Measurements from ENCODE around the gene CCDC146.

Gene CCDC146

GRCh38 chr7:77258014-77258413 lies 135.6 kb downstream of the CCDC146 start:
- TF ChIP-seq TAF1 (IDR thresholded peaks at IDR 0.05; ENCODE audit: borderline replicate concordance, insufficient read depth, low read length) (no peak), POLR2AphosphoS5 (IDR thresholded peaks at IDR 0.05; ENCODE audit: low read depth, low read length) (no peak), REST (IDR thresholded peaks at IDR 0.05; ENCODE audit: insufficient read depth in 1 of 2, low read depth in 2 of 2, low read length in 2 of 2) (no peak), FOXP2 (optimal IDR thresholded peaks at IDR 0.05; ENCODE audit: borderline replicate concordance, extremely low read depth, extremely low read length, insufficient read depth) (no peak), SIN3A (IDR thresholded peaks at IDR 0.05; ENCODE audit: borderline replicate concordance, insufficient read depth, low read length) (no peak)

GRCh38 chr7:77258593-77258992 lies 136.2 kb downstream of the CCDC146 start:
- no peak for TF ChIP-seq POLR2AphosphoS5 (IDR thresholded peaks at IDR 0.05; ENCODE audit: low read depth, low read length)
- TF ChIP-seq REST (IDR thresholded peaks at IDR 0.05; ENCODE audit: insufficient read depth in 1 of 2, low read depth in 2 of 2, low read length in 2 of 2) = no peak
- no peak for TF ChIP-seq TAF1 (IDR thresholded peaks at IDR 0.05; ENCODE audit: borderline replicate concordance, insufficient read depth, low read length)
- no peak for TF ChIP-seq SIN3A (IDR thresholded peaks at IDR 0.05; ENCODE audit: borderline replicate concordance, insufficient read depth, low read length)
- no peak for TF ChIP-seq FOXP2 (optimal IDR thresholded peaks at IDR 0.05; ENCODE audit: borderline replicate concordance, extremely low read depth, extremely low read length, insufficient read depth)

GRCh38 chr7:77262316-77262715 lies 139.9 kb downstream of the CCDC146 start:
- TF ChIP-seq POLR2AphosphoS5 (IDR thresholded peaks at IDR 0.05; ENCODE audit: low read depth, low read length) (no peak), TAF1 (IDR thresholded peaks at IDR 0.05; ENCODE audit: borderline replicate concordance, insufficient read depth, low read length) (no peak), REST (IDR thresholded peaks at IDR 0.05; ENCODE audit: insufficient read depth in 1 of 2, low read depth in 2 of 2, low read length in 2 of 2) (no peak), FOXP2 (optimal IDR thresholded peaks at IDR 0.05; ENCODE audit: borderline replicate concordance, extremely low read depth, extremely low read length, insufficient read depth) (no peak), SIN3A (IDR thresholded peaks at IDR 0.05; ENCODE audit: borderline replicate concordance, insufficient read depth, low read length) (no peak)

- no peak for TF ChIP-seq POLR2AphosphoS5 (IDR thresholded peaks at IDR 0.05; ENCODE audit: low read depth, low read length)
- no peak for TF ChIP-seq TAF1 (IDR thresholded peaks at IDR 0.05; ENCODE audit: borderline replicate concordance, insufficient read depth, low read length)
- no peak for TF ChIP-seq FOXP2 (optimal IDR thresholded peaks at IDR 0.05; ENCODE audit: borderline replicate concordance, extremely low read depth, extremely low read length, insufficient read depth)
- TF ChIP-seq REST (IDR thresholded peaks at IDR 0.05; ENCODE audit: insufficient read depth in 1 of 2, low read depth in 2 of 2, low read length in 2 of 2) = no peak
- no peak for TF ChIP-seq SIN3A (IDR thresholded peaks at IDR 0.05; ENCODE audit: borderline replicate concordance, insufficient read depth, low read length)
These were observed 143.3 kb downstream of the CCDC146 start for GRCh38 chr7:77265666-77266065.

GRCh38 chr7:77266291-77266794 lies 143.9 kb downstream of the CCDC146 start:
- TF ChIP-seq POLR2AphosphoS5 (IDR thresholded peaks at IDR 0.05; ENCODE audit: low read depth, low read length) (no peak), REST (IDR thresholded peaks at IDR 0.05; ENCODE audit: insufficient read depth in 1 of 2, low read depth in 2 of 2, low read length in 2 of 2) (no peak), TAF1 (IDR thresholded peaks at IDR 0.05; ENCODE audit: borderline replicate concordance, insufficient read depth, low read length) (no peak), FOXP2 (optimal IDR thresholded peaks at IDR 0.05; ENCODE audit: borderline replicate concordance, extremely low read depth, extremely low read length, insufficient read depth) (no peak)
